GM18858 (cell line): ENCODE measurements around the gene SLC8B1.

Experiments
- ATAC-seq: cut with Tn5 transposase; IDR thresholded peaks from one replicate; pipeline ENCODE4 v1.9.1; 2021; ENCODE audit not compliant: unreplicated experiment

The SLC8B1 gene

DNA sequence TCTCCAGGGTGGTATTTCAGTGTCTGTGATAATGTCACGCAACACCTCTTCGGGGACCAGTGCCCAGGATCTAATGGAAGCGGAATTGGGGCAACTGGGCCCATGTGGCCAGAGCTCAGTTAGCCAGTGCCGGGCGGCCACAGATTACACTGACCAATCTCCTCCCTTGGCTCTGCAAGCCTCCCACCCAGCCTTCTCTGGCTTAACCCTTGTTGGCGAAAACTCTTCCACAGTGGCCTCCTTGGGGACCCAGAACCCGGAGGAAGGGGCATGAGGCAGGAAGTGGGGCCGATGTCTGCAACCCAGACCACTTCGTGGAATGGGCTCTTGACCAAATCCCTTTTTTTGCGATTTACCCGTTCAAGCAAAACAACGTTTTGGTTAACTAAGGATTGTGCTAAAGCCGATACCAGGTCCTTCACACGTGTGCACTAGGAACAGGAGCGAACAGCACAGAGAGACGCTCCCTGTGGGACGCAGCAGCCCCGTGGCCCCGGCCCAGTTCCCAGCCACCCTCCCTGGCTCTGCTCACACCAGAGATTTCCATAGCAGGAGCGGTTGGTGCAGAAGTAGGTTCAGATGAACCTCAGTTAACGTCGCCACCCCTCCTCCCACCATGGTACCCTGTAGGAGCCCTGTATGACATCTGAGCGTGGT is 38.2 kb downstream of the SLC8B1 start:
- ATAC-seq, result no peak

DNA sequence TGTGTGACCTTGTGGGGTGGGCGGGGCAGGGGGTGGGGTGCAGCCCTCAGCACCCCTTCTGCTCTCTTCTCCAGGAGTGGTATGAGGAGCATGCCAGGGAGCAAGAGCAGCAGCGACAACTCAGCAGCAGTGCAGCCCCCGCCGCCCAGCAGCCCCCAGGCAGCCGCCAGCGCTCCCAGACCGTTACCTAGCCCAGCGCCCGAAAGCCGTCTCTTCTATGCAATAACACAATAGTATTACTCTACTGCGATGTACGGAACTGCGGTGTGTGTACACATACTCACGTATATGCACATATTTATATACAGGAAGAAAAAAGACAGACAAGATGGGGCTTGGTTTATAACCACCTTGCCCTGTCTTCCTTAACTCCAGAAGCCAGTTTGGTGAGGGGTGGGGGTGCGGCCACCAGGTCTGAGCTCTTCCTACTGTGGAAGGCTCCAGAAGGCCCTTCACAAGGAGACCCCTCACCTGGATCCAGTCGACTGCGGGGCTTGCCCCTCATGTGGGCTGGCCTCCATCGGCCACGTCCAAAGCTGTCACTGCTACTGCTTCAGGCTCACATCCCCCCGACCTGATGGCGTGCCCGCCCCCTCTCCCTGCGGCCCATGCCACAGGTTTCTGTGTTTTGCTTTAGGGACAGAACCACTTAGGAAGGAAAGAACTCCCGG is 38.9 kb downstream of the SLC8B1 start:
- no peak for ATAC-seq

DNA sequence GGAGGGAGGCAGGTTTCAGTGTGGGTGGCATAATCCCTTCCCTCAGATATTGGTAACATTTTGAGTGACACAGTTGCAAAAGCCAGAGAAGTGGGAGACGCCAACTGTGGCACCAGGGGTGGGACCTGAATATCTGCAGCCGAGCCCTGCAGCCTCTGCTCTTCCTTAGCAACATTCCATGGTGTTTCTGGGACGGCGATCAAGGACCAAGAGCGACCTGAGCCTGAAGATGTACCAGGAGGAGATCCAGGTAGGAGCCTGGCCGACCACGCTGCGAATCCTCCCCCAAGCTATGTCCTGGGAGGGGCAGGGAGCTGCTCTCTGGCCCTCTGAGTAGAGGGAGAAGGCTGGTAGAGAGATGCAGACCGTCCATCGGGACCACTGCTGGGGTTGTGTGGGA is 41.8 kb downstream of the SLC8B1 start:
- no peak for ATAC-seq

DNA sequence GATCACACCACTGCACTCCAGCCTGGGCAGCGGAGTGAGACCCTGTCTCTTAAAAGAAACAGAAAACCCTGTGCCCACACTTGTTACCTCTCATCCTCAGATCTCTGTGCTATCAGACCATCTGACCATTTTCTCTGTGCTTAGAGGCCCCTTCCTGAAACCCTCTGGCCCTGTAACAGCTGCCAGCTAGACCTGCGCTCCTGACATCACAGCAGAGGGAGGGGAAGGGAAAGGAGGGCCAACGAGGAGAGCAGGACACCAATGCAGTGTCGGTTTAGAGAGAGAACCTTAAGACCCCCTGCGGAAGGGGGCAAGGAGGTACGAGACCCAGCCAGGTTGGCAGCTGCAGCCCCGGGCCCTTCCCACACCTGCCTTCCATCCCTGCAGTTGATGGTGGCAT is 42.4 kb downstream of the SLC8B1 start:
- ATAC-seq, result no peak

DNA sequence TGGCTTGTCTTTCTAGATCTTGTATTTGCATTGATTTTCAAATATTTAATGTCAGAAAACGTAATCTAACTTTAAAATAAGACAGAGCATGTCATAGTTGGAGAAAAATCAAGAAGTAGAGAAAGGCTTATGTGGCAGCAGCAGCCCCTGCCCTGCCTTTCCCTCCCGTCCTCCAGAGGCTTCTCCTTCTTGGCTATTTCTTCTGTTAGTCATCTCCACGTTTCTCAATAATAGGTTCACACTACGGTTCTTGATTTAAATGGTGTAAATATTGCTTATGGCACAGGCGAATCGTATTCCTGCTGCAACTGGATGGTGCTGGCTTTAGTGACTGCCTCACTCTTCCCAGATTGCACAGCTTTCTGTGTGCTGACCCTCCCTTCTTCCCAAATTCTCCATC is 42.8 kb downstream of the SLC8B1 start:
- no peak for ATAC-seq

DNA sequence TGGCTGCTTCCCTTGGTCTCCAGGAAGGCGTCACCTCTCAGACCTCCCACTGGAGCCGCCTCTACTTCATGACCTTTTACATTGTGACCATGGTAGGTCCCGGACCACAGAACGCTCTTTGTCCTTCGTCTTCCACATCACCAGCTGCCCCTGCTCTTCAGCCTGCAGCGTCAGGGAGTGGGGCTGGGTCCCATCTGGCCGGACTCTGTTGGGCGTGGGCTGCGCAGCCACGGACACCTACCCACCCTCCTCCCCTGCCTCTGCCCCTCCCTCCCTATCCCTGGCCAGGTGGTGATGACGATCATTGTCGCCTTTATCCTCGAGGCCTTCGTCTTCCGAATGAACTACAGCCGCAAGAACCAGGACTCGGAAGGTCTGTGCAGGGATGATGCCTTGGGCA is 43.3 kb downstream of the SLC8B1 start:
- ATAC-seq, result no peak

DNA sequence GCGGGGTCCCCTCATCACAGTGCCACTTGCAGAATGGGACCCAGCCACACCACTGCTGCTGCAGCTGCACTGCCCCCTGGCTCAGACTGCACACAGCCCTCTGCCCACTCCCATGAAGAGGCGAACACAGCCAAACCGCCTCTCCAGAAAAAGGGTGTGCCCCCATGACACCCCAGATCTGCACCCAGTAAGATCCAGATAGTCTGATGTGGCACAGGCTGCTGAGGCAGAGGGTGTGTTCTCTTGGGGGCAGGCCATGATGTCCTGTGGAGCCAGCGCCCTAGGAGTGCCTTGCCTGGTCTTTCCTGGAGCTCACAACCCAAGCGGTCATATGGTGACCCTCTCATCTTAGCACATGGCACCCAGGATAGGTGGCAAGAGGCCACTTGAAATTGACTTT is 44.4 kb downstream of the SLC8B1 start:
- ATAC-seq, result no peak

DNA sequence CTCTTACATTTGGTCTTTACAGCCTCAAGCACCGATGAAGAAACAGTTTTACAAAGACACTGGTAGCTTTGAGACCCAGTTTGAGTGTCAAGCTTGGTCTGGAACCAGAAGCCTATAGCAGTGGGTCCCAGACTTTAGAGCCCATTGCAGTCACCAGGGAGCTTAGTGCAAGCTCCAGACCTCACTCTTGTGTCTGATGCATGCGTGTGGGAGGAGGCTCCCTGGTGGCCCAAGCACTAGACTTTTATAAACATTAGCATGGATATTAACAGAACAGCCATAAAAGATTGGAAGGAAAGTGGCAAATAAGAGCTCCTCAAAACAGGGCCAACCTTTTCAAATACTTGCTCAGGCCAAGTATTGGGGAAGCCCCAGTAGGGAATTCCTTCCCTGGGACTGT is 45.5 kb downstream of the SLC8B1 start:
- ATAC-seq, result no peak

DNA sequence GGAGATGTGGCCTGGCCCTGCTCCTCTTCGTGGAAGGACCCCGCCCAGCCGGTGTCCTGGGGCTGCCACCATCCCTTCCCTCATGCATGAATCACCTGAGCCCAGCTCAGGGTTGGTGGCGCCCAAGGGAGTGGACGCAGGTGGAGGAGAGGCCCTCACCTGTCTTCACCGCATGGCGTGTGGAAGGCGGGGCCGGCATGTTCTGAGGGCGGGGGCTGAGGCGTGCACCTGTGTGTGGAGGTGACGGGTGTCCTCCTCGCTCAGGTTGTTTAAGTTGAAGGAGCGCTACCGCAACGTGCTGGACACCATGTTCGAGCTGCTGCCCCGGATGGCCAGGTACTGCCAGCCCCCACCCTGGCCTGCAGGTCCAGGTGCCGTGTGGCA is 47.0 kb downstream of the SLC8B1 start:
- no peak for ATAC-seq

DNA sequence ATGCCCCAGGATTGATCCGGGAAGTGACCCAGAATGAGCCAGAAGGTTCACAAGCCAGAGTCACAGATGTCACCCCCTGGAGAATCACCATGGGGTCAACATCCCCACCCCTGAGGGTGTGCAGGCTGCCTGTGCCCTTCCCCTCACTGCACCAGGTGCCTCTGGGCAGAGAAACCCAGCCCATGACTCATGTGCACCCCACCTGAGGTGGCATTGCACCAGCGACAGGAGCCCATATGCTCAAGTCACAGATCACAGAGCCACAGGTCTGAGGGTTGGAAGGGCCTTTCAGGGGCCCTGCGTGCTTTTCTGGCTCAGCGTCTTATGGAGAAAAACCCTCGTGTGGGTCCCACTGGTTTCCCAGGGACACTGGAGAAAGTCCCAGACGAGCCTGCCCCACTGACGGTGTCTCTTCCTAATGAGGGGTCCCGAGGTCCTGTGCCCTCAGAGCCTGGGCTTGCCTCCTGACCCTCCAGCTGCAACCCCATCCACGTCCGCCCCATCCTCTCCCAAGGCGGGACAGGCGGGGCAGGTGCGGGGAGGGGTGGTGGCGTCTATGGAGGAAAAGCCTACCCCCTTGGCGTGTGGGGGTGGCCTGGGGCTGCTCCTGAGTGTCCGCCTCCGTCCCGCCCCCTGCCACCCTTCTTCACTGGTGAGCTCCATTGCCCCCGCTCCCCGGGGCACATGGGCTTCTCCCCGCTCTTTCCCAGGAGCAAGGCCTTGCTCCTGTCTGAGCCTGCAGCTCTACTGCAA is 47.6 kb downstream of the SLC8B1 start:
- ATAC-seq, result no peak

DNA sequence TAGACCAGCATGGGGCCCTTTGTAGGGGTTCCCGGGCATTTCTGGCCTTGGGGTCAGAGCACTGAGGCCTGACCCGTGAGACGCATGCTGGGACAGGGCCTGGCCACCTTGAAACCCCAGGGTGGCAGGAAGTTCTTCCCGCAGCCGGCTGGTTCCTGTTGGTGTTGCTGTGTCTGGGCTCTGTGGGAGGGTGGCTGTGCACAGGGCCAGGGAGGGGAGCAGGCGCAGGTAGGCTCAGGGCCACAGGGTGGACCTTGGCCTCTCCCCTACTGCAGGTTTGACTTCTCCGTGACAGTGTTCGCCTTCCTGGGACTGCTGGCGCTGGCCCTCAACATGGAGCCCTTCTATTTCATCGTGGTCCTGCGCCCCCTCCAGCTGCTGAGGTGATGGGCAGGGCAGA is 48.2 kb downstream of the SLC8B1 start:
- no peak for ATAC-seq

DNA sequence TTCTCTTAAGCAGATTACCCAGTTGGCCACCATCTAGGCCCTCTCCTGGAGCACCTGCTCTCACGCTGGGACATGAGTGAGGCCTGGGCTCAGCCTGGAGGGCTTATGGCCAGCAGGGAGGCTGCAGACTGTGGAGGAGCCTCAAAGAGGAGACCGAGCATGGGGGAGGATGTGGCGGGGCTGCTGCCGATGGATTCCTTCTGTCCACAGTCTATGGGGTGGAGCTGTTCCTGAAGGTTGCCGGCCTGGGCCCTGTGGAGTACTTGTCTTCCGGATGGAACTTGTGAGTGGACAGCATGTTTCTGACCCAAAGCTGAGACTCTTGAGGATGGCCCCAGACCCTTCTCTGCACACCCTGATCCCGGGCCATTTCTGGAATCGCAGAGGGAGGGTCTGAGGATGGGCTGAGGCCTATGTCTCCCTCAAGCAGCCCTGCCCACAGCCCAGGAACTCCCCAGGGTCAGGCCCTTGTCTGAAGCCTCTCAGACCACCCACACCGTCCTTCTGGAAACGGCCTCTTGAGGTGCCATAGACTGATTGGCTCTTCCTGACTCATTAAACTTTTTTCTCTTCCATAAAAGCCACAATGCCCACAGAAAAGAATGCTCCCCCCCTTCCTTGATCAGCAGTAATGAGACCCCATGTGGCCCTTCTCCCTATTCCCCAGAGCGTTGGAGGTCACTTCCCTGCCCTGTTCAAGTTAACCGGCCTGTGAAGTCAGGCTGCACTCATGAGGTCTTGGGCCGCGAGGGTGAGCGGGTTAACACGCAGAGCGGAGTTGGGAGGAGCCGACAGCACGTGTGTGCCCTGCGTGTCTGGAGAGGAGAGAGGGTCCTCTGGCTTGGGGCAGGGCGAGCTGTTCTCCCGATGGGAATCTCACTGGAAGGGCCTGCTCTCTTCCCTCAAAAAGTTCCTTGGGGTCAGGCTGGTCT is 49.0 kb downstream of the SLC8B1 start:
- ATAC-seq, result no peak

DNA sequence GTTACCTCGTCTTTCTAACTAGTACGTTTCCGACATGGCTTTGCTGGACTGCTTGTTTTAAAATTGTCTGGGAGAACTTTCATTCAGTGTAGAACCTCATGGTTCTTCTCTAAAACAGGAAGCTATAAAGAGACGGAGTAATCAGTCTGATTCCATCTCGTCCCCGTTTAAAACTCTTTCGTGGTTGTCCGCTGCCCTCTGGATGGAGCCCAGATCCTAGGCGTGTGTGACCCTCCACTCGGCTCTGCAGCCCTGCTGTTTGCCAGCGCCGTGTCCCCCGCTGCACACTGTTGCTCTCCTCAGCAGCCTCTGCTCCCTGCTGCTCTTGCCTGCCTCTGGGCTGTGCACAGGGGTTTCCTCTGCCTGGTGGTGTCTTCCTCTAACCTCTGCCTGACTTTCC is 50.2 kb downstream of the SLC8B1 start:
- ATAC-seq, result no peak

DNA sequence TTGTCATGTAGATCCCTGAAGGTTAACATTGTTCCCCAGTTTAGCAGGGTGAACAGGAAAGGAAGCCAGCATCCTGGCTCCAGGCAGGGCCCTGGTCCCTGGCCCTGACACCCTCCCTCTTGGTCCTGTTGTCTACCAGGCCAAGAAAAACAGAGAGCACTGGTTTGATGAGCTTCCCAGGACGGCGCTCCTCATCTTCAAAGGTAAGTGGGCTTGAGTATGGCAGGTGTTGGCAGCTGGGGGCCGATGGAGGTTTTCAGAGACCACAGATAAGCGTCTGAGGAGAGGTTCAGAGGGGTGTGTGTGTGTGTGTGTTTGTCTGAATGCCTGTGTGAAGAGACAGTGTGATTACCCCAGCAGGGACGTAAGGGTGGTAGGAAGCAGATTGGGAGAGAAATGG is 56.3 kb downstream of the SLC8B1 start:
- ATAC-seq, result no peak

DNA sequence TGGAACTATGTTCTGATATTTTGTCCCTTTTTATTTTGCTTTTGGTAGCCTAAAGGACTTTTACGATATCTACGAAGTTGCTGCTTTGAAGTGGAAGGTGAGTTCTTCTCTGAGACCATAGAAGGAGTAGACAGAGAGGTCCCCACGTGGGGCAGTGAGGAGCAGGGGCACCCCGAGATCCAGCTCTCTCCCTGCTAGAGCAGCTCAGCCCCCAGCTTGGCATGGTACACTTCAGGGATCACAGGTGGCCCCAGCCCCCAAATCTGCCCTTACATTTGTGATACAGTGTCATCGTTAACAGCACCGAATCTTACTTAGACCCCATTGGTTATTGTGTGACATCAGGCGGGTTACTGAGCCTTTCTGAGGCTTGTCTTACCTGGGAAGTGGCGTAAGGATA is 56.8 kb downstream of the SLC8B1 start:
- no peak for ATAC-seq

DNA sequence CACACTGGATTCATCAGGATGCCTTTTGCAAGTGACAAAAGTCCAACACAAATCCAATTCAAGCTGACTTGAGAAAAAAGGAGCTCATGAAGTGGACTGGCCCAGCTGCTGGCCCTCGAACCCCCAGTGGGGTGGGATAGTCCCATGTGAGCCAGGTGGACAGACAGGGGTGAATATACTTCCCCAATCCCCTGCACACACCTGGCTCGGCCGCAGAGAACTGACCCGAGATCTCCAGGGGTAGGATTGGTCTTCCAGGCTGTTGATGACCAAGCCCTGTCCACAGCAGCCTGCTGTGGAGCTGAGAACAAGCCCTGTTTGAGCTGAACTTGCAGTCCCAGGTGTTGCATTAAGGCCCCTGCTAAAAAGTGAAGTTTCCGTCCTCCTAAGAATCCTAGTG is 57.4 kb downstream of the SLC8B1 start:
- no peak for ATAC-seq

DNA sequence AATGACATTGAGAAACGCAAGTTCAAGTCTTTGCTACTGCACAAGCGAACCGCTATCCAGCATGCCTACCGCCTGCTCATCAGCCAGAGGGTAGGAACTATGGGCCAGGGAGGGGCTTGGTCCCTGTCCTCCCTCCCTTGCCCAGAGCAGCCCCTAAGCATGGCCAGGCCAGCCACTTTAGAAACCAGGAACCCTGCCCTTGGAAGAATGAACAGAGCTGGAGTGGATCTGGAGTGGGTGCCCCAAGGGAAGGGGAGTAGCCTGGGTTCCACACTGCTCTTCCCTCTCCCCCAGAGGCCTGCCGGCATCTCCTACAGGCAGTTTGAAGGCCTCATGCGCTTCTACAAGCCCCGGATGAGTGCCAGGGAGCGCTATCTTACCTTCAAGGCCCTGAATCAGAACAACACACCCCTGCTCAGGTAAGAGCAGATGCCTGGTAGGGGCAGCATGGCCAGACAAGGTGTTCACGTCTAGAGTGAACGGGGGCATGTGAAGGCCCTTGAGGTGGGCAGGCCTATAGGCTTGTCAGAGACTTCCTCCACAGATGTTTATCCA is 57.9 kb downstream of the SLC8B1 start:
- ATAC-seq, result no peak

DNA sequence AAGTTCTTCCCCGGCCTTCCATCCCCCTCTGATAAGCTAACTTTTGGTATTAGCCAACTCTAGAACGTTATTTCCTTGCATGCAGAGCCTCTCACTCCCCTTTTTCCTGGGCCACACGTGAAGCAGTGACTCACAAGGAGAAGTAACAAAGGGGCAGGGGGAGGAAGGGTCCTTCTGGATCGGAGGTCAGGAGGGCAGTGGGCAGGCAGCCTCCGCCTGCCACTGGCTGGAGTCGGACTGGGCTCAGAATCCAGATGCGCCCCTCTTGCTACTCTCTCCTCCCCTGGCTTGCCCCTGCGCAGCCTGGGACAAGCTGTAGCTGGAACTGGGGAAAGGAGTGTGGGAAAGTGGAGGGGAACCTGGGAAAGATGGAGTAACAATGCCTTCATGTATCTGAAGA is 58.6 kb downstream of the SLC8B1 start:
- ATAC-seq, result no peak

DNA sequence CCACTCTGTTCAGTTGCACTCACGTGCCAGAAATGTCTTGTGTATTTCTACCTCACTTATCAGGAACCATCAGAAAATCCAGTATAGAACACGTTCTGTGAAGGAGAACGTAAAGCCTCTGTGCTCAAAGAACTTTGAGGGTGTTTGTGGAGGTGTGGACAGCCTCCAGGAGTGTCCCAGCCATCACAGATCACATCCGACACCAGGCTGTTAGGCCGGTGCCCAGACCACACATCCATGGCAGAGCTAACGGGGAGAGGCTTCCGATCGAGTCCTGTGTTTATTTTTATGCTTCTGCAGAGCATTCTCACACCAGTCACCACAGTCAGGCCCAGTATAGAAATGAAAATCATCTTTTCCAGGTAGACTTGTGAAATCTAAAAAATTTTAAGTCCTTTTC is 60.1 kb downstream of the SLC8B1 start:
- ATAC-seq, result no peak

DNA sequence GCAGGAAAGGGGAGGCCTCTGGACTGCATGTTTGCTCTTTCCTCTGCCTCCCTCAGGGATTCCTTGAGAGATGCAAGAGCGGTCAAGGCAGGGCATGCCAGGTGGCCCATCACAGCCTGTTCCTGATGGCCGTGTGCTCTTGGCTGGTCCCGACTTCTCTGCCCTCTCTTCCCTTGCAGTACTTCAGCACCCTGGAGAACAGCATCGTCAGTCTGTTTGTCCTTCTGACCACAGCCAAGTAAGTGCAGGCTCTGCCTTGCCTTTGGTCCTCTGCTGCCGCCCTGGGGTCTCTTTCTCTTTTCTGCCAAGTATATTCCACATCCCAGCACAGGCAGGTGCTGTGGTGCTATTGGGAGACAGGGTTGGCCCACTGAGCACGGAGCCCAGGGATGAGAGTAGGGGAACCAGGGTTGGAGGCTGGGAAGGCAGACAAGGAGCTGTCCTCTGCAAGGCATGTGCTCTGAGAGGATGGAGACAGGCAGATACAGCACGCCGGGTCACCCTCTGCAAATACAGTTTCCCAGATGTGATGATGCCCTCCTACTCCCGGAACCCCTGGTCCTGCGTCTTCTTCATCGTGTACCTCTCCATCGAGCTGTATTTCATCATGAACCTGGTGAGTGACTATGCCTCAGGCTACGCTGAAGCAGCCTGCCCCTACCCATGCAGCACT is 61.7 kb downstream of the SLC8B1 start:
- ATAC-seq, result no peak
